Stimulated activated CD4-positive, alpha-beta T cell treated with anti-CD3 and anti-CD28 coated beads, Interleukin-4, amount 100 ng/mL, for 48 hours (primary cell): ENCODE data around the gene PPP1R14B.

Experiments used
- DNase-seq, 2 donors: peaks; one replicate each; pipeline ENCODE4 v3.0.0-alpha.2; 2020; ENCODE audit warnings: low read depth in 2 of 2

PPP1R14B gene, protein sequence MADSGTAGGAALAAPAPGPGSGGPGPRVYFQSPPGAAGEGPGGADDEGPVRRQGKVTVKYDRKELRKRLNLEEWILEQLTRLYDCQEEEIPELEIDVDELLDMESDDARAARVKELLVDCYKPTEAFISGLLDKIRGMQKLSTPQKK

DNA sequence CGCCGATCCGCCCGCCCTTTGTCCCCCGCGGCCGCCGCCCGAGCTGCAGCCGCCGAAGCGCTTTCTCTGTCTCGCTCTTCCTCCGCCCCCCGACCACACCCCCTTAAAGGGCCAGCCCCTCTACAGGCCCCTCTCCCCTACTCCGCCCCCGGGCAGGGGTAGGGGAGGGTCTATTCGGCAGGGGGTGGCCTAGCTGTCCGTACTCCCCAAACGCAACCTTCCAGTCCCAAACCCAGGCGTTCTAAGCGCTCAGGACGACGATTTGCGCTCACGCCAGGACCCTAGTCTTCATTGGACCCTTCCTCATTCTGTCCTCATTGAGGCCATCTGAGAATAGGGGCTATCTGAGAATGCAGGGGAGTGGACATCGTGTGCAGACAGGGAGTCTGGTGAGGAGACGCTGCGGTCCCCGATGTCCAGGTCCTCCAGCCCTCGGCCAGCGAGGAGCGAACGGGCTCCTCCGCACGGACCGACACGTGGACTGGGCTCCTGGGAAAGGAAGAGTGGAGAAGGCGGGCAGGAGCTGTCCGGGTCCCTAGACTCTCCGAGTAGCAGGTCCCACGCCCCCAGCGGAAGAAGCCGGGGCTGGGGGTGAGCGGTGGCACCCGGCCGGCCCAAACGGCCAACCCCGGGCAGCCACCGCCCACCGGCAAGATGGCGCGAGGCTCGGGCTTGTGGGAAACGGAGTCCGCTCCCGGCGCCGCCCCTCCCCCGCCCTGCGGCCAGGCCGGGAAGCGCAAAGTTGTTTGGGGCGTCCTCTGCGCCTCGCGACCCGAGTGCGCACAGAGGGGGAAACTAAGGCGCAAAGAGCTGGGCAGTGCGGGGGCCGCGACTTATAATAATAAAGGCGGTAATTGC is at the start of gene PPP1R14B:
Gene PPP1R14B, minus strand, starts transcription at position 73 of the 858 bp plus-strand sequence. CDS start 270 bp downstream, outside the sequence.
- DNase-seq, result peak; percentile 76 to 87

DNA sequence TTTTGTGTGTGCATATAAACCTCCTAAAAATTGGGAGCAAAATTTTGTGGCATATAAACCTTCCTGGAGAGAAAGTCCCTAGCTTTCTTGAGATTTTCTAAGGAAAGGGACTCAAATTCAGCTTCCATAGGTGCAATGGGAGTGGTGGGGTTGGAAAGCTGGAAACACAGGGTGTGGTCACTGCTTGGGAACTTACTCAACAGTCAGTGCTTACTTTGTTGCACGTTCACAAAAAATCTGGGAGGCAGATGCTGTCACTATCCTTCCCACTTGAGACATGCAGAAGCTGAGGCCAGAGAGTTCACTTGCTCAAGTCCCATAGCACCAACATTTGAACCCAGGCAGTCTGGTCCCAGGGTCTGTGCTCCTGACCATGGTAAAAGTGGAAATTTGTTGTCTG is 49.5 kb upstream of the PPP1R14B start:
- DNase-seq, result no peak

DNA sequence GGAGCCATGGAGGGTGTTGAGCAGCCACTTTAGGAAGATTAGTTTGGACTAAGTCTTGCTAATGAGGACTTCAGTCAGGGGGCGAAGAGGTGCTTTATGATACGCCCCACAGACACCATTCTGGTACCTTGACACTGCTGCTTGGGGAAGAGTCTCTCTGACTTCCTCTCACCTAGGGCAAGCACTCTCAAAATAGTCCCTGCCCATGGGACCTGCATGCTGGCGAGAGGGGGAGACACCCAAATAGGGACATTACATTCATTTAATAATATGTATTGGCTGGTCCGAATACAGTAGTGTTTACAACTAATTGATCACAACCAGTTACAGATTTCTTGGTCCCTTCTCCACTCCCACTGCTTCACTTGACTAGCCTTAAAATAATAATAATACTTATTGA is 49.0 kb upstream of the PPP1R14B start:
- no peak for DNase-seq

DNA sequence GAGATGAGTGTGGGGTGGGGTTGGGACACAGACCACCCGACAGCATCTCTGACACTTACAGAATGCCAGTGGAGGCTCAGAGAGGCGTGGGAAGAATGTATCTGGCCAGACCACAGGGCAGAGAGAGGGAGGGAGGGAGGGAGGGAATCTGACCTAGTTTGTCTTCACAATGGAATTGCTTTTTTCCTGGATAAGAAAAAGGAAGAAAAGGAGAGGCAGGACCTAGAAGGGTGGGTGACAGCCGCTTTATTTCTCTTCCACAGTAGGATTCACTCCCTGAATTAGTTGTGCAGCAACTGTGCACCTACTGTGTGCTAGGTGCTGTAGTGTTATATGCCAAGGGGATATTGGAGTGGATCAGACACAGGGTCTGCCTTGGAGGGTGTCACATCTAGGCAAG is 48.0 kb upstream of the PPP1R14B start:
- no peak for DNase-seq

DNA sequence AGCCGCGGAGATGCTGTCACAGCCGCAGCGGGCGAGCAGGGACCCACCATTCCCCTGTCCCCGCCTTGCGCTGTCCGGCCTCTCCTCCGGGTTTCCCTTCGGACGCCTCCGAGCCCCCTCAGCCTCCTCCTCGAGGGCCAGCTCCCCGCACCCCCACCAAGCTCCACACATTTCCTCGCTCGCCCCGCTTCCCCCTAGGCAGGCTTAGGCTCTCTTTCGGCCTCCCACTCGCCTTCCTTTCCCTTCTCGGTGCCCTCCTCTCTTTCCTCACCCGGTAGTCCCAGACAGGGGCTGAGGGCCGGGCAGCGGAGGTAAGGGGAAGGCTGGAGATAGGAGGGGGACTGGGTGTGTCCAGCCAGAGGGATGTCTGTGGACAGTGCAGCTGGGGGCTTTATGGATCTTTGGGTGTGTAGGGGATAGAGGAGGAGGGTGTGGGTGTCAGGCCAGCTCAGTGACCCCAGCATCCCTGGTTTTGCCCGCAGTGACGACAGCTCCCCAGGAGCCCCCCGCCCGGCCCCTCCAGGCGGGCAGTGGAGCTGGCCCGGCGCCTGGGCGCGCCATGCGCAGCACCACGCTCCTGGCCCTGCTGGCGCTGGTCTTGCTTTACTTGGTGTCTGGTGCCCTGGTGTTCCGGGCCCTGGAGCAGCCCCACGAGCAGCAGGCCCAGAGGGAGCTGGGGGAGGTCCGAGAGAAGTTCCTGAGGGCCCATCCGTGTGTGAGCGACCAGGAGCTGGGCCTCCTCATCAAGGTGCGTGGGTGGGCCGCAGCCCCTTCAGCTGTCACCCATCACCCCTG is 45.9 kb upstream of the PPP1R14B start:
- DNase-seq, result no peak

DNA sequence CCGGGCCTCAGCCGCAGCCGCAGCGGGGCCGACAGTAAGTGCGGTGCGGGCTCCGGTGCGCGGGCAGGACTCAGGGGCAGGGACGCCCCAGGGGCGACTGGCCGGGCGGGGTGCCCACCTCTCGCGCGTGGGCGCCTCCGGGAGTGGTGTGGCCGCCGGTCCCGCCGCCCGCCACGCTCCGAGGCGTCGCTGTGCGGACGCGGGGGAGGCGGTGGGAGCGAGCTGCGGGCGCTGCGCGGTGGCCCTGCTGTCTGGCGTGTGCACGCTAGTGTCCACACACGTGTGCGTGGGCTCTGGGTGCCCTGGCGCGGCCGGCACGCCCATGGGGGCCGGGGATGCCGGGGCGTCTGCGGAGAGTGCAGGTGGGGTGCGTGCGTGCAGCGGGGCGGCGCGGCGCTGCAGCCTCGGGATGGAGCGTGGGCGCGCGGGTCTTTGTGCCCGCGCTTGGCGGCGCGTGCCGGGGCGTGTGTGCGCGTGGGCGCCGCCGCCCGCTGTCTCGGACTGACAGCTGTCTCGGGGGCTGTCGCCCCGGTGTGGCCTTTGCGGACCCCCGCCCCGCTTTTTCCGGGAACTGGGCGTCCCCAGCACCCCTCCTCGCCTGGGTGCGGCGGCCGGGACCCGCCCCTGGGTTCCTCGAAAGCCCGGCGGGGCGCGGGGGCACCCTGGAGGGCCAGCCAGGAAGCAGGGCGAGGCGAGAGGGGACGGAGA is 45.2 kb upstream of the PPP1R14B start:
- DNase-seq, result no peak

DNA sequence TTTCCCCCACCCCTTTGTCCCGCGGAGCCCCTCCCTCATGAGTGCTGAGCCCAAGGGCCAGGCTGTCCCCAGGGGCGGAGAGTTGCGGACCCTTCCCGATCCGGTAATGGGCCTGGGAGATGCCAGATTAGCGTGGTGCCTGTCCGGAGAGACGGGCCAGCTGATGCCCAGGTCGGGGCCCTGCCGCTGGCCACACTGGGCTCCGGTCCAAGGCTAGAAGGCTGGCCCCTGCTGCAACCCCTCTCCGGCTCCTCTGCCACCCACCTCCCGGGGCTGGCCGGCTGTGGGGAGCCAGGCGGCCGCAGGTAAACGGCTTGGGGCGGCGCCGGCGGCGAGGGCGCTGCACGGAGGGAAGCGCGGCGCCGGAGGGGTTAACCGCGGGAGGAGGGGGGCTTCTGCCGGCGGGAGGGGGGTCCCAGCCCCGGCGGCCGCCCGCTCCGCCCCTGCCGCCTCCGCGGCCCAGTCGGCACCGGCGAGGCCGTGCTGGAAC is 44.6 kb upstream of the PPP1R14B start, which contains the start of gene KCNK4:
Gene KCNK4, plus strand, starts transcription at position 41 of the 490 bp plus-strand sequence. CDS start 1,717 bp downstream, outside the sequence.
- DNase-seq, result no peak

DNA sequence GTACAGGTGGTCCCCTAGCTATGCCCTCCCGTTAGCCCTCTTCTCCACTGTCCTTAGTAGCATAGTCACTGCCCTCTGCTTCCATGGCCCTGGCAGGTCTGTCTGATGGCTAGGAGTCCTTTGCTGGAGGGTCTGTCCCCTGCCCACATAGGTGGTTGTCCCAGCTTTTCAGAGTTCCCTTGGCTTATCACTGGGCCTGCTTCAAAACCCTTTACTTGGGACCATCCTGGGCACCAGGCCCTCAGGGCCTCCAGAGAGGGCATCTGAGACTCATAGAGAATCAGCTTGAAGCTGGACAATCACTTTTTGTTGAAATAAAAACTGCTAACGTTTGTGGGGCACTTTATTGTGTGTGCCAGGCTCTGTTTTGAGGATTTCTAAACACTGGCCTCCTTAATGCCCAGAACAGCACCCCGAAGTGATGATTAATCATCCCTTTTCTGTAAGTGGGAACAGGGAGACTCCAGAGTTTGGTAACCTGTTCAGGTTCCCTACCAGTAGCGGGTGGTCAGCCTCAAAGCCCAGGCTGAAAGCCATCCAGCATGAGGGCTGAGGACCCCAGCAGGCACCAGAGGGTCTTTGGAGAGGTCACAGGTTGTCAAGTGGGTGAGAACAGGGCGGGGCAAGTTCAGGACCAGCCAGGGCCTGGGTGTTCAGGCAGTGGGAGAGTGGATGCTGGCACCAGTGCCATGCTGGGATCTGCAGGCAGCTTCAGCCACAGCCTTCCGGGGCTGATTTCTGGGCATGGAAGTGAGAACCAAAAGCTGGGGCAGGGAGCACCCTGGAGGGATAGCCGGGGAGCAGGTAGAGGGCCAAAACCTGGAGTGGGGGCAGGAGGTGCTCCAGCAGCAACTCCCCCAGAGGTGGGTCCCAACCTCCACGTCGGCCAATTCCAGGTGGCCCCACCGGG is 43.9 kb upstream of the PPP1R14B start:
- no peak for DNase-seq

DNA sequence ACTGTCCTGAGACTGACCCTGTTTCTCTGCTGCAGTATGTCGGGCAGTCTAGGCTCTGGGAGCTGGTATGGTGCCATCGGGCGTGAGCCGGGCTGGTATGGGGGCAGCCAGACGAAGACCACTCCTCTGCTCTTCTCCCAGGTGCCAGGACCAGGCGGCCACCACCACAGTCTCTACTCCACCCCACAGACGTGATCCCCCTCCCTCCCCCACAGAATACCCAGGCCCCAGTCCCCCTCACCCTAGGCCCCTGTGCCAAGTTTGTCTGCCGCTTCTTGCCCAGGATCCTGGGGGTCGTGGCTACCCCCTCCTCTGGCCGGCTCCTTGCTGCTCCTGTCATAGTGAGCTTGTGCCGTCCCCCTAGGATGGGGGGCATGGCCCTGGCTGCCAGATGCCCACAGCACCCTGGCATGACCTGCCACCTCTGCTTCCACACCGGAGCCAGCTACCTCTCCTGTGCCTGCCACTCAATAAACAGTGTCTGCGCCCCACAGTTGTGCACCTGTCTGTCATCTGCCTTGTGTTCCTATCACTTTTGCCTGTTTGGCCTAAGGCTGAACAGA is 42.3 kb upstream of the PPP1R14B start:
- no peak for DNase-seq

DNA sequence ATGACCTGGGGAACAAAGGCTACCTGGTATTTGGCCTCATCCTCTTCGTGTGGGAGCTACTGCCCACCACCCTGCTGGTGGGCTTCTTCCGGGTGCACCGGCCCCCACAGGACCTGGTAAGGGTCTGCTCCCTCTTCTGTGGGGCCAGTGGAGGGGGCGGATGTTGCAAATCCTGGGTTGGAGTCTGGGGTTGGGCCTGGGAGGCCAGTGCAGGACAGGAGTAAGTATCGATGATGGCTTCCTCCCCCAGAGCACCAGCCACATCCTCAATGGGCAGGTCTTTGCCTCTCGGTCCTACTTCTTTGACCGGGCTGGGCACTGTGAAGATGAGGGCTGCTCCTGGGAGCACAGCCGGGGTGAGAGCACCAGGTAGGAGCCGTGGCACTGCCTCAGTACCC is 41.6 kb upstream of the PPP1R14B start:
- DNase-seq, result no peak

DNA sequence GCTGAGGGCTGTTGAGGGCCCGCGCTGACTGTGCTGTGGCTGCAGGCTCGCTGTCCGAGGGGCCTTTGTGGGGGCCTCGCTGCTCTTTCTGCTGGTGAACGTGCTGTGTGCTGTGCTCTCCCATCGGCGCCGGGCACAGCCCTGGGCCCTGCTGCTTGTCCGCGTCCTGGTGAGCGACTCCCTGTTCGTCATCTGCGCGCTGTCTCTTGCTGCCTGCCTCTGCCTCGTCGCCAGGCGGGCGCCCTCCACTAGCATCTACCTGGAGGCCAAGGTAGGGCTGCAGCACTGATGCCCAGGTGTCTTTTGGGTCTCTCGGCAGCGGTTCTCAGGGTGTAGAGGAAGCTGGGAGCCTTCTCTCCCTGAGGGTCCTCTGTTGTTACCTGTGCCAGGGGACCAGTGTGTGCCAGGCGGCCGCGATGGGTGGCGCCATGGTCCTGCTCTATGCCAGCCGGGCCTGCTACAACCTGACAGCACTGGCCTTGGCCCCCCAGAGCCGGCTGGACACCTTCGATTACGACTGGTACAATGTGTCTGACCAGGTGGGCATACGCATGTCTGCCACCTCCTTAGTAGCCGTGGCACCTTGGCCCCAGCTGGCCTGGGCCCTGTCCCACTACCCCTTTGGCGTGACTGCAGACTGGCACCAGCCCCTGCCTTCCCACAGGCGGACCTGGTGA is 41.1 kb upstream of the PPP1R14B start:
- no peak for DNase-seq

DNA sequence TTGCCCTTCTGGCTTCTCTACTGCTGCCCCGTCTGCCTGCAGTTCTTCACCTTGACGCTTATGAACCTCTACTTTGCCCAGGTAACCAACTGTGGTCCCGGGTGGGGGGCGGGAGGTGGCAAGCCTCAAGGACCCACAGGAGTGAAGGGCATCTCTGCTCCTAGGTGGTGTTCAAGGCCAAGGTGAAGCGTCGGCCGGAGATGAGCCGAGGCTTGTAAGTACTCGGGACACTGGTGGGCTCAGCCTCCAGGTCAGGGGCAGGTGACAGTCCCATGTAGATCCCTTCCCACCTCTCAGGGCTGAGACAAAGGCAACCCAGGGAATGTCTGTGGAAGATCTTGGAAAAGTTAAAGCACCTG is 40.0 kb upstream of the PPP1R14B start:
- DNase-seq, result no peak

DNA sequence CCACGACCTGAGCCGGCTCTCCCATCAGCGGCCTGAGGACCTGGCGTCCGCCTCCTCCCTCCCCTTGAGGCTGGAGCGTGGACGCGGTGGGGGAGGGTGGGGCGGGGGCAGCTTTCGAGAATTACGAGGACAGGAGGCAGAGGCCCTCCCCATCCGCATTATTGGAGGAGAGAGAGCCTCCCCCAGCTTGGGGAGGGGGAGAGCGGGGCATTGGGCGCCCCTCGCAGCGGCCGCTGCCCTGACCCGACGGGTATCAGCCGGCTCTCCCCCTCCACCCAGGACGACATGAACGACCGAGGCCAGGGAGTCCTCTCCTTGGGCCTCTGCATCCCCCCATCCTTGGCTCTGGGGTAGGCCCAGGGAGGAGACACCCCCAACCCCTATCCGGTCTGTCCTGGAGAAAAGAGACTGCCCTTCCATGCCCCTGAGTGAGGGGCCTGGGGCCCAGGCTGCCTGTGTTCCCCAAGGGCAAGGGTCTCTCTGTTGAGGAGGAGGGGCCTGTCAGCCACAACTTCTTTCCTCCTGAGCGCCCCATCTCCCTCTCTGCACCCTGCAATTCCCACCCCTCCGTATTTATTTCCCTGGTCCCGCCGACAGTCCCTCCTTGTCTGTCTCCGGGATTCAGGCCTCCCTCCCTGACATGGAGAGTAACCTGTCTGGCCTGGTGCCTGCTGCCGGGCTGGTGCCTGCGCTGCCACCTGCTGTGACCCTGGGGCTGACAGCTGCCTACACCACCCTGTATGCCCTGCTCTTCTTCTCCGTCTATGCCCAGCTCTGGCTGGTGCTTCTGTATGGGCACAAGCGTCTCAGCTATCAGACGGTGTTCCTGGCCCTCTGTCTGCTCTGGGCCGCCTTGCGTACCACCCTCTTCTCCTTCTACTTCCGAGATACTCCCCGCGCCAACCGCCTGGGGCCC is 39.4 kb upstream of the PPP1R14B start:
- DNase-seq, result no peak

DNA sequence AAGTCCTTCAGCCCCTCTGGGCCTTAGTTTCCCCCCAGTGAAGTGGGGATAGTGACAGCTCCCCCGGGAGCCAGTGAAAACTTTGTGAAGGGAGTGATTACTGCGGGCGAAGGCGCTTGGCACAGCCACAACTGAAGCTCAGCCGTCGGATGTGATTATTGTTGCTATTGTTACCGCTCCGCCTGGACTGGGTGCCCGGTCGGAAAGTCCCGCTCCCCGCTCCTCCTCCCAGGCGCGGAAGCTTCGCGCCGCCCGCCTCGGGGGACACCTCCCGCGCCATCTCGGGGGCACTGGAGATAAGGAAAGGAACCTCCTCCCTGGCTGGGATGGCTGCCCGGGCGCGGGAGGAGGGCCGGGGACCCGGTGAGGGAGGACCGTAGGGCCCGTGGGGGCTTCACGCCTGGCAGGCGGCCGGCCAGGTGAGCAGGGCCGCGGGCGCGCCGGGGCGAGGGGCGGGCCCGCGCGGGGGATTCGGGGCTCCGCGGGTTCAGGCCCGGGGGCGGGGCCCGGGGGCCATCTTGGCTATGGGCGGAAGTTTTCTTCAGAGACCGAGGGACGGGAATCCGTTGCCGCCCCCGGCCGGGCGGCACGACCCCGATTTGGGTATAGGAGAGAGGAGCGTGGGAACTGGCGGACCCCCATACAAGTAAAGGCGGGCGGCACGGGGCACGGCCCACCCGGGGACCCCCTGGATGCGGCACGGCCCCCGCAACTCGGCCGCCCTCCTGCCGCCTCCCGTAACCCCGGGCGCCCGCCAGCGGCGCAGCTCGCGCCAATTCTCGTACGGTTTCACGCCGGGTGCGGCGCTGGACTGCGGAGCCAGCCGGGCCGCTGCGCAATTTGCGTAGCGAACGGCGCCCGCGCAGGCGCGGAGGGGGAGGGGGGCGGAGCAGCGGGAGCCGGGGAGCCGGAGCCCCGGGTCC is 38.5 kb upstream of the PPP1R14B start, which contains the start of gene GPR137:
Gene GPR137, plus strand, starts transcription at position 887 of the 923 bp plus-strand sequence. CDS start 677 bp downstream, outside the sequence.
- DNase-seq, result peak; percentile 85 to 91

DNA sequence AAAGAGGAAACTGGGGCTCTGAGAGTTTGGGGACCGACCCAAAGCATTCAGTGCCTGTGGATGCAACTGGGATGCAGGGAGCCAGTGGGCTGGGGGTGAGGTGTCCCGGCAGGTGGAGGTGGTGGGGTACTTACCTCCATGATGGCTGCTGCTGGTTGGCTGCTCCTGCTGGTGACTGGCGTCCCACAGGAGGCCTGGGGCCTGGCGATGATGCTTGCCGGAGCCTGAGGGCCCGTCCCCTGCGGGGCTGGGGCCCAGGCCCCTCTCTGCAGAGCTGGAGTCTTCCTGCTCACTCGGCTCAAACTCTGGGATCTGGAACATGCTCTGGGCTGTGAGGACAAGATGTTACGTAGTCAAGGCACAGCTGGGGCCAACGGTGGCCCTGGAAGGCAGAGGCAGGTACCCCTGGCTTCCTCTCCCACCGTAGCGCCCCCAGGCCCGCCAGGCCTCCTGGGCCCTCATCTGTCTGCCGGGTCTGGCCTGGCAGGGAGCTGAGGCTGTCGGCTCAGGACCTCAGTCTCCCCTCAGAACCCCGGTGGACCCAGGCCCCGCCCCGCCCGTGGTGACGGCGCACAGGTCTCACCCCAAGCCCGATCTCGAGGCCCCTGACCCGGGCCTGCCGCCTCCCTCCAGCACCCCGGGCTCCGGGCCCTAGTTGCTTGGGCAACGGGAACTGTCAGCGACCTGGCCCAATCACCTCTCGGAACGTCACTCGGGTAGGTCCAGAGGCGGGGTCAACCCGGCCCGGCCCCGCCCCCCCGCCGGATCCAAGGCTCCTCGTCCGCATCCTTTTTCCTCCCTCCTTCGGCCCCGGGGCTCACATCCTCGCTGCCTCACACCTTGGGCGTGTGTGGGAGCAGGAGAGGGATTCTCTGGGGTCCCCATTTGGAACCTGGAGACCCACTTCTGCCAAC is 37.6 kb upstream of the PPP1R14B start, which contains the start of gene BAD:
Gene BAD, minus strand, starts transcription at position 618 of the 914 bp plus-strand sequence. Its CDS starts 297 bp downstream, at position 321.
- peak; percentile 91 to 92 for DNase-seq

DNA sequence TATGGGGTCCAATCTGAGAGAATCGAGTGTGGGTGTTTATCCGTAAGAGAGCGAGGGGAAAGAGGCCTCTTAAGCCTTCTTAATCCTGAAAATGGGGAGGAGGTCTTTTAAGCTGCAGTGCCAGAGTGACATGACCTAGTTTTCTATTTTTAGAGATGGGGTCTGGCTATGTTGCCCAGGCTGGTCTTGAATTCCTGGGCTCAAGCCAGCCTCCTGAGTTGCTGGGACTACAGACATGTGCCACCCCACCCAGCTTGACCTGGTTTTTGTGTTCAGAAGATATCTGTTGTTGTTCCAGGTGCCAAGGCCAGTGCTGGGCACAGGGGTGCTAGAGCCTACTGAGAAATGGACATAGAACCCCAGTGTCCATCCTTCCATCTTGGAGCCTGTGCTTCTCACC is 36.3 kb upstream of the PPP1R14B start:
- DNase-seq, result no peak
